Retinal pigment epithelial cell (primary cell): ENCODE data around the gene PRKD2.

ENCODE experiments used
- DNase-seq: peaks from one replicate; pipeline ENCODE4 v3.0.0-alpha.2; 2010; ENCODE audit warnings: low read depth
- H3K4me3 ChIP-seq: 2 replicates; pipeline ENCODE4 v1.5.1; 2011; ENCODE audit warnings: mild to moderate bottlenecking, low read length, control low read depth, moderate library complexity
- CTCF ChIP-seq: conservative IDR thresholded peaks from 2 replicates; pipeline ENCODE4 v1.5.1; 2011; ENCODE audit warnings: low read depth, low read length, control low read depth, inconsistent platforms

The PRKD2 gene

GRCh38 chr19:46637224-46637623, 79.7 kb downstream of the PRKD2 start:
- no peak for TF ChIP-seq CTCF
- no peak overlapping the region for H3K4me3 ChIP-seq
- no peak for DNase-seq

DNA sequence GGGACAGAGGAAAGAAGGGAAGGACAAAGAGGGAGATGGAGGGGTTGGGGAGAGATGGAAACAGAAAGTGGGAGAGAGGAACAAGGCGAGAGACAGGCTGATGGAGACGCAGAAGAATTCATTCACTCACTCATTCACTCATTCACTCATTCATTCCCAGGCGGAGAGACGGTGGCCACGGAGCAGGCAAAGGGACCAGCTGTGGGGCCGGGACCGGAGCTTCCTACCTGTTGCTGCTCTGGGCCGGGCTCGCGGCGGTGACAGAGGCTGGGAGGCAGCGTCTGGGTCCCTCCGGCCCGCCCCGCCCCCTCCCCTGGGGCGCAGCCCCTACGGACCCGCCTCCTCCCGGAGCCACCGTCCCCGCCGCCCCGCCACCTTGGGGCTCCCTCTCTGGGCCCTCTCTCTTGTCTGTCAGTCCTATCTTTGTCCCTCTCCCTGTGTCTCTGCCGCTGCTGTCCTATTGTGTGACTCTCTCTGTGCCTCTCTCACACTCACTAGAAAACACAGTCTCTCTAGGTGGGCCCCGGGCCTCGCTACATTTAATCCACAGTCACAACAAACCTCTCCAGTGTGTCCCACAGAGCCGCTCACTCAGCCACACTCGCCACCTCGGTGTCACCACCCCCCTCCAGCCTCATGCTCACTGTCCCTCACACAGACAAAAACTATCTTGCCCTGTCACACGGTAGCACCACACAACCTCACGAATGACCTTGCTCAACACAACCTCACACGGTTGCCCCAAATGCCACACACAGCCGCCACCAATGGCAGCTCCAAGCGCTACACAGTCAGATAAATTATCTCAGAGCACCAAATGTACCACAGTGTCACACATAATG, 80.8 kb downstream of the PRKD2 start, which contains the start of gene GNG8:
Gene GNG8 (minus strand): TSS at position 283 of the 842 bp plus-strand sequence. CDS start 1,520 bp downstream, outside the sequence.
- no peak for DNase-seq
- no peak within 1 kb of the TSS for H3K4me3 ChIP-seq
- no peak for TF ChIP-seq CTCF

DNA sequence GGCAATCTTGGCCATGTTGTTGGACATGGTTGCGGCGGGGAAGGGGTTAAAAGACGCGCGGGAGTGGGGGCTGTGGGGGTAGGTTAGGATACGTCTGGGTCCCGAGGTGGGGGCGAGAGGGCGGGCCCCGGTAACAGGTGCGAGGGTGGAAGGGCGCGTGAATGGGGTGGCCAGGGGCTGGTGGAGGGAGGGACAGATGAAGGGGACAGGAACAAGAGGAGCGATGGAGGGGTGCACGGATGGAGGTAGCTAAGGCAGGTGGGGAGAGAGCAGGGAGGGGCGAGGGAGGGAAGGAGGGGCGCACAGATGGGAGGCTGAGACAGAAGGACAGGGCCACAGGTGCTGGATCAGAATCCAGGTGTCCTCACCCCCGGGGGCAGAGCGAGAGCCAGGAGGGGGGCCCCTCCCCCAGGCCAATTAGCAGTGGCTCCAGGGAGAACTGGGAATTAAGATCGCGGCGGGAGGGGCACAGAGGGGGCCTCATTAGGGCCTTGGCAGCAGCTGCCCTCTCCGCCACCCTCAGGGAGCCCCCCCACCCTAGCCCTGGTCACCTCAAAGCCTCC, 82.2 kb downstream of the PRKD2 start:
- DNase-seq, result no peak
- TF ChIP-seq CTCF, result no peak
- peak overlapping the region; percentile 35 for H3K4me3 ChIP-seq

DNA sequence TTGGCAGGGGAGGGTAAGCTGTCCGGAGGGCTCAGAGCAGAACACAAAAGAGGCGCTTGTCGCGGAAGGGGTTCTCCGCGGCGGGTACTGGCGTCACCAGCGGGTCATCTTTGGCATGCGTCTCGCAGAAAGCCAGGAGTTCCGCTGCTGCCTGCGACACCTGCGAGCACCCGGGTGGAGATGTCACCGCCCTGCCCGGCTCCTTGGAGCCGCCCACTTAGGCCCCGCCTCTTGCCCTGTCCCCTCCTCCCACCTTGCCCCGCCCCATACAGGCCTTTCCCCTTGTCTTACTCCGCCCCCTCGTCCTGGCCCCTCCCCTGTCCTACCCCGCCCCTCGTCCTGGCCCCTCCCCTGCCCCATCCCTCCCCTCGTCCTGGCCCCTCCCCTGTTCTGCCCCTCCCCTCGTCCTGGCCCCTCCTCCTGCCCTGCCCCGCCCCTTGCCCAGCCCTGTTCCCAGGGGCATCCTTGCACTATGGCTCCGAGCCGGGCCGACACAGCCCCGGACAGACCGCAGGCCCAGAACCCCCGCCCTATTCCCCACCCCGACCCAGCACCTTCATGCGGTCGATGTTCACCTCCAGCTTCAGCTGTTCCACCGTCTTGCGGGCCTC, 82.8 kb downstream of the PRKD2 start:
- H3K4me3 ChIP-seq, result peak overlapping the region; percentile 51
- DNase-seq, result peak; percentile 66
- no peak for TF ChIP-seq CTCF

DNA sequence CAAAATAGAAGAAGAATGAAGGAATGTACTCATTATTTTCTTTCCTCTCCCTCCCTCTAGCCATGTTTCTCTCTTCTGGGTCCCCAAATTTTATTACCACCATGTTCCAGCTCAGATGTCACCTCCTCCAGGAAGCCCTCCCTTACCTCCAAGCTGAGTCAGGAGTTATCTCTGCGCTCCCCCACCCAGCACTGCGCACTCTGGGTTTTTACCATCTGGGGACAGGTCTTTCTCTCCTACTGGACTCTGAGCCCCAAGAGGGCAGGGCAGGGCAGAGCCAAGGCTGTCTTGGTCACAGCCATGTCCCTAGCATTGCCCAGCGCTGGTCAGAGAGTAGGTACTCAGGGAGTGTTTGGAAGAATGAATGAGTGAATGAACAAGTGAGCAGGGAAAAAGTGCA, 83.8 kb downstream of the PRKD2 start:
- DNase-seq, result no peak
- no peak for TF ChIP-seq CTCF
- H3K4me3 ChIP-seq, result no peak overlapping the region

DNA sequence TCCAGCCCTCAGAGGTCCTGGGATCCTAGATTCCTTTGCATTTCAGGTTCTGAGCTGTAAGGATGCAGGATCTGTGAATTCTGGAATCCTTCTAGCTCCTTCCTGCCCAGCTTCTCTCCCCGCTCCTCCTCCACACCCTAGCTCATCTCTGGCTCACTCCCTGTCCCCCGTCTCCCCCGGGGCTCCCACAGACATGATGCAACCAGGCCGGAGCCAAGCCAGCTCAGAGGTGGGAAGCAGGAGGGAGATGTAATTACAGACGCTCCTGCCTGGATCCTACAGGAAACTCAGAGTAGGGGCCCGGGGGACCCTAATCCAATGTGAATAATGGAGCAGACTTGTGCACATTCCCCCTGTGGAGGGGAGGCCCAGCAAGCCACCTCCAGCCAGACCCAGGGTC, 85.4 kb downstream of the PRKD2 start:
- DNase-seq, result no peak
- H3K4me3 ChIP-seq, result no peak overlapping the region
- TF ChIP-seq CTCF, result no peak
